ENCODE measurements around the gene PPARG. TPM values are rescaled to one million over a fixed set of nuclear protein-coding genes. Genes with fewer than 3 reads are reported as not detected.

The PPARG gene
- total RNA-seq, 1 experiment from 2014 or later: 0.79 TPM

- DNase-seq (ENCODE audit: low spot score) (no peak), ATAC-seq (no peak)
- H3K36me3 Mint-ChIP-seq: no peaks in the 10 kb centered on the region
- H3K27ac Mint-ChIP-seq: no peak overlapping the region
- H3K4me1 Mint-ChIP-seq: peaks cover 49% of the 10 kb centered on the region
- H3K9me3 Mint-ChIP-seq: no peaks in the 10 kb centered on the region
- H3K4me3 Mint-ChIP-seq: no peak overlapping the region
- CTCF ChIA-PET: no interaction called here
- POLR2A ChIA-PET: no interaction called here
- H3K27me3 Mint-ChIP-seq (ENCODE audit: low read depth): no peaks in the 10 kb centered on the region; the same call in 1 of the 2 replicates
- TF ChIP-seq ZNF671 (CRISPR knock-in tag; IDR thresholded peaks at IDR 0.05): no peak
- no peak for TF ChIP-seq SMAD4 (CRISPR knock-in tag; IDR thresholded peaks at IDR 0.05)
- TF ChIP-seq FOXP1 (CRISPR knock-in tag; IDR thresholded peaks at IDR 0.05; ENCODE audit: borderline replicate concordance): no peak
- no peak for TF ChIP-seq SP1 (CRISPR knock-in tag; conservative IDR thresholded peaks at IDR 0.05)
- no peak for TF ChIP-seq JAZF1 (CRISPR knock-in tag; IDR thresholded peaks at IDR 0.05)
- no peak for TF ChIP-seq ZSCAN18 (CRISPR knock-in tag; IDR thresholded peaks at IDR 0.05)
- no peak for TF ChIP-seq ZBTB21 (CRISPR knock-in tag; IDR thresholded peaks at IDR 0.05; ENCODE audit: borderline replicate concordance)
- no peak for TF ChIP-seq ZNF423 (CRISPR knock-in tag; IDR thresholded peaks at IDR 0.05)
These were observed 135.9 kb downstream of the PPARG start for GRCh38 chr3:12424635-12425319.

GRCh38 chr3:12425850-12426579 is 137.1 kb downstream of the PPARG start:
- DNase-seq (ENCODE audit: low spot score) (no peak), ATAC-seq (no peak)
- Mint-ChIP-seq H3K27me3 (ENCODE audit: low read depth) (peaks cover 3% of the 10 kb centered on the region), H3K4me3 (peak overlapping the region; percentile 12), H3K9me3 (no peaks in the 10 kb centered on the region), H3K27ac (no peak overlapping the region), H3K36me3 (no peaks in the 10 kb centered on the region), H3K4me1 (peaks cover 49% of the 10 kb centered on the region)
- ChIA-PET CTCF (no interaction called here), POLR2A (no interaction called here)
- no peak for TF ChIP-seq CREB1 (CRISPR knock-in tag; IDR thresholded peaks at IDR 0.05)
- TF ChIP-seq ATF2 (CRISPR knock-in tag; IDR thresholded peaks at IDR 0.05; ENCODE audit: borderline replicate concordance, low read depth): no peak
- TF ChIP-seq ZNF423 (CRISPR knock-in tag; IDR thresholded peaks at IDR 0.05): no peak
- TF ChIP-seq NFATC4 (CRISPR knock-in tag; IDR thresholded peaks at IDR 0.05): no peak
- no peak for TF ChIP-seq ERG (CRISPR knock-in tag; IDR thresholded peaks at IDR 0.05)
- no peak for TF ChIP-seq E2F1 (CRISPR knock-in tag; IDR thresholded peaks at IDR 0.05)
- TF ChIP-seq CBFB (CRISPR knock-in tag; IDR thresholded peaks at IDR 0.05; ENCODE audit: low read depth): no peak
- TF ChIP-seq ZNF121 (CRISPR knock-in tag; IDR thresholded peaks at IDR 0.05): no peak
- TF ChIP-seq ELF4 (CRISPR knock-in tag; IDR thresholded peaks at IDR 0.05; ENCODE audit: low read depth): no peak
- no peak for TF ChIP-seq USF2 (CRISPR knock-in tag; IDR thresholded peaks at IDR 0.05)
